ENCODE results near the gene EFNA5.

The EFNA5 gene

GRCh38 chr5:107571621-107572536 lies 98.9 kb downstream of the EFNA5 start:
- Histone ChIP-seq H3K9ac (ENCODE audit: low read depth, low read length) (peak overlapping the region; percentile 42), H3K9me3 (ENCODE audit: control insufficient read depth, insufficient read depth, low read length) (no peaks in the 10 kb centered on the region), H3K36me3 (ENCODE audit: insufficient read depth, low read length) (no peaks in the 10 kb centered on the region), H3K4me1 (ENCODE audit: insufficient read depth, low read length) (peaks cover 65% of the 10 kb centered on the region)

GRCh38 chr5:107570805-107571531 lies 99.8 kb downstream of the EFNA5 start:
- Histone ChIP-seq H3K9me3 (ENCODE audit: control insufficient read depth, insufficient read depth, low read length) (no peaks in the 10 kb centered on the region), H3K4me1 (ENCODE audit: insufficient read depth, low read length) (peaks cover 63% of the 10 kb centered on the region), H3K36me3 (ENCODE audit: insufficient read depth, low read length) (no peaks in the 10 kb centered on the region), H3K9ac (ENCODE audit: low read depth, low read length) (no peak overlapping the region)

- Histone ChIP-seq H3K9ac (ENCODE audit: low read depth, low read length) (no peak overlapping the region), H3K36me3 (ENCODE audit: insufficient read depth, low read length) (no peaks in the 10 kb centered on the region), H3K4me1 (ENCODE audit: insufficient read depth, low read length) (peaks cover 64% of the 10 kb centered on the region), H3K9me3 (ENCODE audit: control insufficient read depth, insufficient read depth, low read length) (no peaks in the 10 kb centered on the region)
Measured at GRCh38 chr5:107570181-107570580, 100.6 kb downstream of the EFNA5 start.

- H3K36me3 ChIP-seq (ENCODE audit: insufficient read depth, low read length) = no peaks in the 10 kb centered on the region
- H3K4me1 ChIP-seq (ENCODE audit: insufficient read depth, low read length) = peaks cover 72% of the 10 kb centered on the region
- no peak overlapping the region for H3K9ac ChIP-seq (ENCODE audit: low read depth, low read length)
- no peaks in the 10 kb centered on the region for H3K9me3 ChIP-seq (ENCODE audit: control insufficient read depth, insufficient read depth, low read length)
Measured at GRCh38 chr5:107567901-107568671, 102.7 kb downstream of the EFNA5 start.

GRCh38 chr5:107566986-107567385 lies 103.8 kb downstream of the EFNA5 start:
- peaks cover 66% of the 10 kb centered on the region for H3K4me1 ChIP-seq (ENCODE audit: insufficient read depth, low read length)
- no peak overlapping the region for H3K9ac ChIP-seq (ENCODE audit: low read depth, low read length)
- no peaks in the 10 kb centered on the region for H3K36me3 ChIP-seq (ENCODE audit: insufficient read depth, low read length)
- no peaks in the 10 kb centered on the region for H3K9me3 ChIP-seq (ENCODE audit: control insufficient read depth, insufficient read depth, low read length)

GRCh38 chr5:107565791-107566767 lies 104.7 kb downstream of the EFNA5 start:
- Histone ChIP-seq H3K9me3 (ENCODE audit: control insufficient read depth, insufficient read depth, low read length) (no peaks in the 10 kb centered on the region), H3K36me3 (ENCODE audit: insufficient read depth, low read length) (no peaks in the 10 kb centered on the region), H3K9ac (ENCODE audit: low read depth, low read length) (no peak overlapping the region), H3K4me1 (ENCODE audit: insufficient read depth, low read length) (peaks cover 57% of the 10 kb centered on the region)

- Histone ChIP-seq H3K36me3 (ENCODE audit: insufficient read depth, low read length) (no peaks in the 10 kb centered on the region), H3K9ac (ENCODE audit: low read depth, low read length) (no peak overlapping the region), H3K9me3 (ENCODE audit: control insufficient read depth, insufficient read depth, low read length) (no peaks in the 10 kb centered on the region), H3K4me1 (ENCODE audit: insufficient read depth, low read length) (peaks cover 49% of the 10 kb centered on the region)
Measured at GRCh38 chr5:107564931-107565372, 105.8 kb downstream of the EFNA5 start.

- H3K36me3 ChIP-seq (ENCODE audit: insufficient read depth, low read length) = no peaks in the 10 kb centered on the region
- H3K9ac ChIP-seq (ENCODE audit: low read depth, low read length) = no peak overlapping the region
- H3K9me3 ChIP-seq (ENCODE audit: control insufficient read depth, insufficient read depth, low read length) = no peaks in the 10 kb centered on the region
- peaks cover 48% of the 10 kb centered on the region for H3K4me1 ChIP-seq (ENCODE audit: insufficient read depth, low read length)
Measured at GRCh38 chr5:107563959-107564544, 106.7 kb downstream of the EFNA5 start.

- no peaks in the 10 kb centered on the region for H3K9me3 ChIP-seq (ENCODE audit: control insufficient read depth, insufficient read depth, low read length)
- no peaks in the 10 kb centered on the region for H3K36me3 ChIP-seq (ENCODE audit: insufficient read depth, low read length)
- peaks cover 38% of the 10 kb centered on the region for H3K4me1 ChIP-seq (ENCODE audit: insufficient read depth, low read length)
- no peak overlapping the region for H3K9ac ChIP-seq (ENCODE audit: low read depth, low read length)
Measured at GRCh38 chr5:107560377-107560776, 110.4 kb downstream of the EFNA5 start.

GRCh38 chr5:107558823-107559375 lies 111.8 kb downstream of the EFNA5 start:
- Histone ChIP-seq H3K9ac (ENCODE audit: low read depth, low read length) (no peak overlapping the region), H3K4me1 (ENCODE audit: insufficient read depth, low read length) (peaks cover 26% of the 10 kb centered on the region), H3K36me3 (ENCODE audit: insufficient read depth, low read length) (no peaks in the 10 kb centered on the region), H3K9me3 (ENCODE audit: control insufficient read depth, insufficient read depth, low read length) (no peaks in the 10 kb centered on the region)

GRCh38 chr5:107557051-107557658 lies 113.6 kb downstream of the EFNA5 start:
- Histone ChIP-seq H3K4me1 (ENCODE audit: insufficient read depth, low read length) (peaks cover 24% of the 10 kb centered on the region), H3K36me3 (ENCODE audit: insufficient read depth, low read length) (no peaks in the 10 kb centered on the region), H3K9ac (ENCODE audit: low read depth, low read length) (no peak overlapping the region), H3K9me3 (ENCODE audit: control insufficient read depth, insufficient read depth, low read length) (no peaks in the 10 kb centered on the region)

GRCh38 chr5:107556575-107556974 lies 114.2 kb downstream of the EFNA5 start:
- Histone ChIP-seq H3K36me3 (ENCODE audit: insufficient read depth, low read length) (no peaks in the 10 kb centered on the region), H3K9ac (ENCODE audit: low read depth, low read length) (no peak overlapping the region), H3K4me1 (ENCODE audit: insufficient read depth, low read length) (peaks cover 24% of the 10 kb centered on the region), H3K9me3 (ENCODE audit: control insufficient read depth, insufficient read depth, low read length) (no peaks in the 10 kb centered on the region)
